ENCODE measurements around the gene SLC30A2.

DNA sequence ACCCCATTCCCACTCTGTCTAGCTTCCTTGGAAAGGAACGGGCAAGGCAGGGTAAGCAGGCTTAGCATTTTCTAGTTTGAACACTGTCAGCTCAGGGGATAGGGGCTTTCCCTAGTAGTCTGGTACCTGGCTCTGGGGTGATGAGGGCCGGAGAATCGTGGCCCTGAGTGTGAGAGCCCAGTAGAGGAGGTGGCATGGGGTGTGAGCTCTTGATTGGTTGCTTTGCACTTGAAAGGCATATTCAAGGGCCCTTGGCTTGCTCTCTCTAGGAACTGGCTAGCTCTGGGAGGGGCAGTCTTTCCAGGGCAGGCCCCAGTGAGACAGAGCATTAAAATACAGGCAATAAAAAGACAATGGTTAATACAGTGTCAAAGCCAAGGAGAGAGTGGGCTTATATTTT is 35.1 kb downstream of the SLC30A2 start:
- no peak for TF ChIP-seq POLR2A (IDR thresholded peaks at IDR 0.05)
- TF ChIP-seq, protein P1, sequence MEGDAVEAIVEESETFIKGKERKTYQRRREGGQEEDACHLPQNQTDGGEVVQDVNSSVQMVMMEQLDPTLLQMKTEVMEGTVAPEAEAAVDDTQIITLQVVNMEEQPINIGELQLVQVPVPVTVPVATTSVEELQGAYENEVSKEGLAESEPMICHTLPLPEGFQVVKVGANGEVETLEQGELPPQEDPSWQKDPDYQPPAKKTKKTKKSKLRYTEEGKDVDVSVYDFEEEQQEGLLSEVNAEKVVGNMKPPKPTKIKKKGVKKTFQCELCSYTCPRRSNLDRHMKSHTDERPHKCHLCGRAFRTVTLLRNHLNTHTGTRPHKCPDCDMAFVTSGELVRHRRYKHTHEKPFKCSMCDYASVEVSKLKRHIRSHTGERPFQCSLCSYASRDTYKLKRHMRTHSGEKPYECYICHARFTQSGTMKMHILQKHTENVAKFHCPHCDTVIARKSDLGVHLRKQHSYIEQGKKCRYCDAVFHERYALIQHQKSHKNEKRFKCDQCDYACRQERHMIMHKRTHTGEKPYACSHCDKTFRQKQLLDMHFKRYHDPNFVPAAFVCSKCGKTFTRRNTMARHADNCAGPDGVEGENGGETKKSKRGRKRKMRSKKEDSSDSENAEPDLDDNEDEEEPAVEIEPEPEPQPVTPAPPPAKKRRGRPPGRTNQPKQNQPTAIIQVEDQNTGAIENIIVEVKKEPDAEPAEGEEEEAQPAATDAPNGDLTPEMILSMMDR (IDR thresholded peaks at IDR 0.05): no peak

Measured in esophagus squamous epithelium (tissue), 4 donors.